Karpas-422 (cell line): ENCODE results near the gene GABRB2. TPM values are rescaled to one million over a fixed set of nuclear protein-coding genes. Genes with fewer than 3 reads are reported as not detected.
"Not testable (repeated sequence)": the region's sequence is repeated elsewhere in the genome, so short reads cannot be mapped to it uniquely, and the experiment has no call there.

Experiments
- DNase-seq: peaks from one replicate; pipeline ENCODE4 v3.0.0-alpha.2; 2015
- H2AFZ ChIP-seq: fragments of 200-600 bp; sonication (generic); 2 replicates; pipeline ENCODE4 v1.6.1; 2014; ENCODE audit warnings: antibody characterized with exemption, low read length, mixed read lengths
- H3K27ac ChIP-seq: fragments of 200-600 bp; sonication (generic); 2 replicates; pipeline ENCODE4 v1.5.1; 2014; ENCODE audit warnings: mild to moderate bottlenecking, low read length, moderate library complexity
- H3K27me3 ChIP-seq: fragments of 200-600 bp; sonication (generic); 2 replicates; pipeline ENCODE4 v1.6.1; 2014; ENCODE audit warnings: low read length, mixed read lengths
- H3K36me3 ChIP-seq: fragments of 200-600 bp; sonication (generic); 2 replicates; pipeline ENCODE4 v1.6.1; 2014; ENCODE audit warnings: low read length, mixed read lengths; ENCODE audit not compliant: insufficient read depth
- H3K4me1 ChIP-seq: fragments of 200-600 bp; sonication (generic); 2 replicates; pipeline ENCODE4 v1.6.1; 2014; ENCODE audit warnings: mild to moderate bottlenecking, low read length, mixed read lengths
- H3K4me2 ChIP-seq: fragments of 200-600 bp; sonication (generic); 2 replicates; pipeline ENCODE4 v1.6.1; 2014; ENCODE audit warnings: low read length, low read depth, mild to moderate bottlenecking; ENCODE audit not compliant: poor library complexity, severe bottlenecking
- H3K4me3 ChIP-seq: fragments of 200-600 bp; sonication (generic); 2 replicates; pipeline ENCODE4 v1.5.1; 2014; ENCODE audit warnings: mild to moderate bottlenecking, antibody characterized with exemption, low read length, mixed read lengths
- H3K79me2 ChIP-seq: fragments of 200-600 bp; sonication (generic); 2 replicates; pipeline ENCODE4 v1.6.1; 2014; ENCODE audit warnings: mild to moderate bottlenecking, low read length, mixed read lengths
- H3K9ac ChIP-seq: fragments of 200-600 bp; sonication (generic); 2 replicates; pipeline ENCODE4 v1.6.0; 2014; ENCODE audit warnings: low read length
- H3K9me2 ChIP-seq: fragments of 200-600 bp; sonication (generic), shearing (Covaris generic); replicated peaks from 2 replicates; pipeline ENCODE4 v1.6.0; 2014; ENCODE audit warnings: mild to moderate bottlenecking, low read length, moderate library complexity; ENCODE audit not compliant: insufficient read depth
- H3K9me3 ChIP-seq: fragments of 300-700, 200-600 bp; sonication (generic); 2 replicates; pipeline ENCODE4 v1.6.1; 2014; ENCODE audit warnings: low read length, mixed read lengths
- H4K20me1 ChIP-seq: fragments of 200-600 bp; sonication (generic); 2 replicates; pipeline ENCODE4 v1.6.1; 2014; ENCODE audit warnings: mild to moderate bottlenecking, antibody characterized with exemption, low read length, low read depth; ENCODE audit not compliant: insufficient read depth
- total RNA-seq: library from RNA; depleted of rRNA; stranded (reverse); fragments of >200 nt; shearing (Covaris generic); gene quantifications from 2 replicates; pipeline ENCODE4 v1.2.3, GENCODE V29; 2014; ENCODE audit warnings: low replicate concordance

The GABRB2 gene
- total RNA-seq, 1 experiment from 2014 or later, result not detected

DNA sequence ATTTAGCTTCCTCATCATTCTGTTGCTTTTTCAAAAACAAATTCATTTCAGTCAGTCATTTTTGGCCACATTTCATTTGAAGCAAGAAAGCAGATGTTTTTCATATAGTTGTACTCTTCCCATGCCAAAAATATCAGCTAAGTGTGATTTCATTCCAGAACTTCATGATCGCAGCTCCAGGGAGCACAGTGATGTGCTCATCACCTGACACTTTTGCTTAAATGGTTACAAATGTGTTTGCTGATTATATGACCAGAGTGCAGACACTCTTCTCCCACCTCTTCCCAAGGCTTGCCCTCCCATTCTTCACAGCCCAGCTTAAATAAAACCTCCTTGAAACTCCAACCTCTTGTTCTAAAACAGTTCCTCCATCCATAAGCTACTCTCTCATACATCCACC is 32.6 kb downstream of the GABRB2 start:
- no peak overlapping the region for H2AFZ ChIP-seq
- no peaks in the 10 kb centered on the region for H3K79me2 ChIP-seq
- H3K9me3 ChIP-seq, result peaks cover 8% of the 10 kb centered on the region; the same call in 1 of the 2 replicates
- H3K36me3 ChIP-seq, result no peaks in the 10 kb centered on the region
- H3K9me2 ChIP-seq, result no peaks in the 10 kb centered on the region
- no peak overlapping the region for H3K4me2 ChIP-seq
- H3K9ac ChIP-seq, result no peak overlapping the region
- H4K20me1 ChIP-seq, result no peaks in the 10 kb centered on the region
- H3K4me3 ChIP-seq, result no peak overlapping the region
- DNase-seq, result no peak
- no peaks in the 10 kb centered on the region for H3K27me3 ChIP-seq
- no peaks in the 10 kb centered on the region for H3K4me1 ChIP-seq
- H3K27ac ChIP-seq, result no peak overlapping the region

DNA sequence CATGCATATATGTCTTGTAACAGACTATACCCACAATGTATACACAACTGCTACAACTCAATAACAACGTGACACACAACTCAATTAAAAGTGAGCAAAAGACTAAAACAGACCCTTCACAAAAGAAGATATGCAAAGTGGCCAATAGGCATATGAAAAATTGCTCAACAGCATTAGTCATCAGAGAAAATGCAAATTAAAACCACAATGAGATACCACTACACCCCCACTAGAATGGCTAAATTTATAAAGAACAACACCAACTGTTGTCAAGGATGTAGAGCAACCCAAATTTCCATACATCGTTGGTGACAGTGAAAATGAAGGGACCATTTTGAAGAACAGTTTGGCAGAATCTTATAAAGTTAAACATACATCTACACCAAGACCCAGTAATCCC is 38.9 kb downstream of the GABRB2 start:
- H3K36me3 ChIP-seq, result no peaks in the 10 kb centered on the region
- DNase-seq, result no peak
- no peaks in the 10 kb centered on the region for H3K4me1 ChIP-seq
- H3K9me3 ChIP-seq, result peaks cover 15% of the 10 kb centered on the region
- H3K9me2 ChIP-seq, result no peaks in the 10 kb centered on the region
- no peaks in the 10 kb centered on the region for H4K20me1 ChIP-seq
- H3K4me2 ChIP-seq, result no peak overlapping the region
- H3K9ac ChIP-seq, result no peak overlapping the region
- H3K4me3 ChIP-seq, result no peak overlapping the region
- H3K27me3 ChIP-seq, result no peaks in the 10 kb centered on the region
- H3K27ac ChIP-seq, result no peak overlapping the region
- H2AFZ ChIP-seq, result no peak overlapping the region
- H3K79me2 ChIP-seq, result no peaks in the 10 kb centered on the region

DNA sequence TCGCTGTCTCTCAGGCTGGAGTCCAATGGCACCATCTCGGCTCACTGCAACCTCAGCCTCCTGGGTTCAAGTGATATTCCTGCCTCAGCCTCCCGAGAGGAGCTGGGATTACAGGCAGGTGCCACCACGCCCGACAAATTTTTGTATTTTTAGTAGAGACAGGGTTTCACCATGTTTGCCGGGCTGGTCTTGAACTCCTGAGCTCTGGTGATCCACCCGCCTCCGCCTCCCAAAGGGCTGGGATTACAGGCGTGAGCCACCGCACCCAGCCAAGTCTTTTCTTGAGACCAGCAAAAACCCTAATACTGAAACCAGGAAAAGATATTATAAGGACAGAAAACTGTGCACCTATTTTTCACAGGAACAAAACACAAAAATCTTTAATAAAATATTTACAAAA is 41.4 kb downstream of the GABRB2 start:
- H4K20me1 ChIP-seq, H3K27me3 ChIP-seq, H3K4me2 ChIP-seq, H3K79me2 ChIP-seq, H3K9ac ChIP-seq, H3K4me3 ChIP-seq, DNase-seq, H3K9me2 ChIP-seq, H2AFZ ChIP-seq, H3K36me3 ChIP-seq, H3K4me1 ChIP-seq, H3K27ac ChIP-seq: not testable (repeated sequence)
- peaks cover 16% of the 10 kb centered on the region for H3K9me3 ChIP-seq

DNA sequence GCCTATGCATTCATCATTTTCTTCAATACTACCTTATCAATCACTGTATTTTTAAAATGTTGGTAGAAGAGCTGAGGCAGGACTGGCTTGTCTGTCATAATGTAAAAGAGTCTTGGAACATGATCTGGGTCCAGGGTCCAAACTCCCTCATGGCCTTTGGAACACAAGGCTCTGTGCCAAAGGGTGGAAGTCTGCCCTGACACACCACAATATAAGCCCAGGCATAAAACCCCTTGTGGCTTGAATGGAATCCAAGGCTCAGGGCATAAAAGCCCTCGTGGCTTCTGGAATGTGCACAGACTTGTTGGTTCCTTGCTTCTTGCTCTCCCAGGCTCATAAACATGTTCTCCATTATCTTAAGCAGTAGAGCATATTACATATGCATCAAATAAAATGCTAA is 48.0 kb downstream of the GABRB2 start:
- no peak overlapping the region for H3K27ac ChIP-seq
- no peak overlapping the region for H3K4me3 ChIP-seq
- H4K20me1 ChIP-seq, result no peaks in the 10 kb centered on the region
- no peak overlapping the region for H2AFZ ChIP-seq
- no peaks in the 10 kb centered on the region for H3K27me3 ChIP-seq
- H3K9me2 ChIP-seq, result no peaks in the 10 kb centered on the region
- DNase-seq, result no peak
- H3K79me2 ChIP-seq, result no peaks in the 10 kb centered on the region
- no peak overlapping the region for H3K4me2 ChIP-seq
- H3K36me3 ChIP-seq, result no peaks in the 10 kb centered on the region
- peaks cover 32% of the 10 kb centered on the region for H3K9me3 ChIP-seq
- no peak overlapping the region for H3K9ac ChIP-seq
- no peaks in the 10 kb centered on the region for H3K4me1 ChIP-seq

DNA sequence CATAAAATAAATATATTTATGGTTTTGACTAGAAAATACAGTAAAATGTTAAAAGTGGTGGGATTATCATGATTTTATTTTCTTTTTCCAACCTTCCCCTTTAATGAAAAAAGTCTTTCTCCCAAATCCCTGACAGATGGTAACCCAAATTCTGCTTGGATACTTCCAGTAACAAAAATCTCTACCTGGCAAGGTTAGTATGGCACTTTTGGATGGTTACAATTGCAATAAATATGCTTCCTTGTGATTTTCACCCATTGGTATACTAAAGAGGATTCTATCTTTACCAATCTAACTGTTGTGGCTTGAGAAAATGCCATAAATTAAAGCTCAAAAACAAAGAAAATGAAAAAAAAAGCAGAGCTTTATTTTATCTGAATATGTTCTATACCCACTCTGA is 62.8 kb downstream of the GABRB2 start:
- no peaks in the 10 kb centered on the region for H3K79me2 ChIP-seq
- H3K36me3 ChIP-seq, result no peaks in the 10 kb centered on the region
- no peak overlapping the region for H3K4me2 ChIP-seq
- DNase-seq, result no peak
- no peak overlapping the region for H2AFZ ChIP-seq
- H3K4me3 ChIP-seq, result no peak overlapping the region
- H3K9ac ChIP-seq, result no peak overlapping the region
- peaks cover 9% of the 10 kb centered on the region; the same call in 1 of the 2 replicates for H3K9me3 ChIP-seq
- no peak overlapping the region for H3K27ac ChIP-seq
- no peaks in the 10 kb centered on the region for H3K4me1 ChIP-seq
- no peaks in the 10 kb centered on the region for H3K27me3 ChIP-seq
- no peaks in the 10 kb centered on the region for H3K9me2 ChIP-seq
- no peaks in the 10 kb centered on the region for H4K20me1 ChIP-seq

DNA sequence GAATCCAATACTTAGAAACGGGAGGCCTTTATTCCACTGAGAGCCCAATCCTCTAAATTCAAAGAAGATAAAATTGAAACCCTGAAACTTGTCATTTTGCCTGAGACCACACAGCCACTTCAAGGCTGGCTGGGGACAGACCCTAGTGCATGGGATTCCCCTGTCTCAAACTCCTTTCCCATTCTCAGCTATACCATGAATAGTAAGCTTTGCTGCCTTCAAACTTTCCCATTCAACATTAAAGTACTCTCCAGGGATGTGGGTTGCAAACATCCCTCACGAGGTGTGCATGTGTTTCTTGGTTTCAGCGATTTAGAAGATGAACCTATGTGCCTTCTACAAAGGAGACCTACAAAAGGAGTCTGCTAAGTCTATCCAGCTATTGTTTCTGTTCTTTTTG is 64.6 kb downstream of the GABRB2 start:
- DNase-seq, result no peak
- Histone ChIP-seq H3K9me3 (peaks cover 5% of the 10 kb centered on the region; the same call in 1 of the 2 replicates), H3K4me1 (no peaks in the 10 kb centered on the region), H4K20me1 (no peaks in the 10 kb centered on the region), H3K36me3 (no peaks in the 10 kb centered on the region), H2AFZ (no peak overlapping the region), H3K4me3 (no peak overlapping the region), H3K27me3 (no peaks in the 10 kb centered on the region), H3K9ac (no peak overlapping the region), H3K27ac (no peak overlapping the region), H3K79me2 (no peaks in the 10 kb centered on the region), H3K4me2 (no peak overlapping the region), H3K9me2 (no peaks in the 10 kb centered on the region)

DNA sequence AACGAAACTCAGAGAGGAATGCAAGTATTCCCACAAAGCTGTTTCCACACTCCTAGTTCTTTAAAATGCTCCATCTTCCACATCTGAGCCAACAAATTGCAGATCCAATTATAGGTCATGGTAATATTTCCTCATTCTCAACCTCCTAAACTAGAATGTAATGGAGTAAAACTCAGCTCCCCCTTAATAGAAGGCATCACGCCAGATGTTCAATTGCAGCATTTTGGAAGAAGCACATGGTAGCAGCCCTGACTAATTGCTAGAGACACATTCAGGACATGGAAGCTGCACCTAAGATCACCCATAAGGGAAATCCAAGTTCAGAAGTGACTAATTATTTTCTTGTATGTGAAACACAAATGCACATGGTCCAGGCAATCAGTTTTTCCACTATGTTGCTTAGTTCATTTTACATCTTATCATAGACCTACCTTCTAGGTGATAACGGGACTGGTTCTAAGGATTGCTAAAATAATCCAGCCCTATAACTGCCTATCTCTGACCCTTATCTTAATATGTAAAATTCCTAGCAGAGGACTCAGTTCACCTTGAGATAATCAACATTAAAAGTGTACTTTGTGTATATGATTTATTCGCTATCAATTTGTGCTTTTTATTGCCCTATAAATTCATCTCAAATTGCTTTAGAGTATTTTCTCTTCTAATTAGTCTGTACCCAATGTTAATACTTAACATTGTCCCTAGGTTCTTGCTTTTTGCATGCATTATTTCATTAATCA is 75.1 kb downstream of the GABRB2 start:
- H3K9me3 ChIP-seq, result peaks cover 17% of the 10 kb centered on the region
- no peak overlapping the region for H3K4me3 ChIP-seq
- H2AFZ ChIP-seq, result no peak overlapping the region
- H3K27me3 ChIP-seq, result no peaks in the 10 kb centered on the region
- no peak overlapping the region for H3K9ac ChIP-seq
- H4K20me1 ChIP-seq, result no peaks in the 10 kb centered on the region
- H3K4me1 ChIP-seq, result no peaks in the 10 kb centered on the region
- H3K9me2 ChIP-seq, result no peaks in the 10 kb centered on the region
- no peaks in the 10 kb centered on the region for H3K36me3 ChIP-seq
- DNase-seq, result no peak
- H3K4me2 ChIP-seq, result no peak overlapping the region
- no peaks in the 10 kb centered on the region for H3K79me2 ChIP-seq
- no peak overlapping the region for H3K27ac ChIP-seq

DNA sequence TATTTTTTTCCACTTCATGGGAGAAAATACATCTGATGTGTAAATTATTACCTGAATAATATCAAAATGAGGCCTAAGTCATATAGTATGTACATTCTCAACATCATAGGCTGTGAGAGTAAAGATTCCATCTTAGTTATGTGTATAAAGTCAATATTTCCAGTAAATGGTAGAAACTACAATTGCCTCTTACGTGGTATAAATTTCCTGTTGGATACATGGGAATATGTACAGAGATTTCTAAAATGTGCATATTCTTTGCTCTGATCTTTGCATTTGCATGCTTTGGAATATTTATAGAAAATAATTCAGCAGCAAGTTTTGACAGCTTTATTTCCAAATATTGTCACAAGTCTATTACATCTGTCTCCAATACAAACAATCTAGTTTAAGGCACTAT is 78.8 kb downstream of the GABRB2 start:
- no peaks in the 10 kb centered on the region for H3K4me1 ChIP-seq
- H3K27me3 ChIP-seq, result no peaks in the 10 kb centered on the region
- no peak for DNase-seq
- H3K4me3 ChIP-seq, result no peak overlapping the region
- H3K36me3 ChIP-seq, result no peaks in the 10 kb centered on the region
- no peak overlapping the region for H3K9ac ChIP-seq
- no peaks in the 10 kb centered on the region for H3K79me2 ChIP-seq
- H3K27ac ChIP-seq, result no peak overlapping the region
- H4K20me1 ChIP-seq, result no peaks in the 10 kb centered on the region
- no peaks in the 10 kb centered on the region for H3K9me2 ChIP-seq
- H2AFZ ChIP-seq, result no peak overlapping the region
- H3K4me2 ChIP-seq, result no peak overlapping the region
- peaks cover 7% of the 10 kb centered on the region for H3K9me3 ChIP-seq
